NOMO-1 treated with DMSO at 0.1 percent for 48 hours (cell line): Measurements from ENCODE around the gene LEKR1.
"Not testable (repeated sequence)": the region's sequence is repeated elsewhere in the genome, so short reads cannot be mapped to it uniquely, and the experiment has no call there.

ENCODE experiments used
- DNase-seq: peaks from one replicate; lab custom pipeline; 2025; ENCODE audit not compliant: unreplicated experiment; lab: John Stamatoyannopoulos, UW

The LEKR1 gene

GRCh38 chr3:156826144-156826895 is at the start of gene LEKR1:
Gene LEKR1 (plus strand): TSS chr3:156826353. CDS start chr3:156829330, 2,977 bp downstream.
- DNase-seq, result peak; percentile 88

GRCh38 chr3:156776871-156777270 is 49.3 kb upstream of the LEKR1 start:
- DNase-seq, result no peak

- DNase-seq, result peak; percentile 69
These were observed 44.6 kb upstream of the LEKR1 start for GRCh38 chr3:156781310-156782230.

GRCh38 chr3:156782319-156782718 is 43.8 kb upstream of the LEKR1 start:
- no peak for DNase-seq

GRCh38 chr3:156782921-156783320 is 43.2 kb upstream of the LEKR1 start:
- no peak for DNase-seq

- DNase-seq, result no peak
These were observed 39.2 kb upstream of the LEKR1 start for GRCh38 chr3:156787001-156787400.

GRCh38 chr3:156787926-156788663 is 38.1 kb upstream of the LEKR1 start:
- DNase-seq, result no peak

GRCh38 chr3:156788846-156789245 is 37.3 kb upstream of the LEKR1 start:
- no peak for DNase-seq

GRCh38 chr3:156790156-156790555 is 36.0 kb upstream of the LEKR1 start:
- no peak for DNase-seq

GRCh38 chr3:156792114-156792513 is 34.0 kb upstream of the LEKR1 start:
- no peak for DNase-seq

- DNase-seq, result no peak
These were observed 33.6 kb upstream of the LEKR1 start for GRCh38 chr3:156792536-156792935.

GRCh38 chr3:156792945-156793344 is 33.2 kb upstream of the LEKR1 start:
- no peak for DNase-seq

GRCh38 chr3:156793400-156793799 is 32.8 kb upstream of the LEKR1 start:
- no peak for DNase-seq

- no peak for DNase-seq
These were observed 32.3 kb upstream of the LEKR1 start for GRCh38 chr3:156793851-156794250.

- DNase-seq, result peak; percentile 8
These were observed 30.2 kb upstream of the LEKR1 start for GRCh38 chr3:156795890-156796481.

GRCh38 chr3:156797368-156797767 is 28.8 kb upstream of the LEKR1 start:
- DNase-seq, result no peak

GRCh38 chr3:156800287-156800686 is 25.9 kb upstream of the LEKR1 start:
- not testable (repeated sequence) for DNase-seq

- no peak for DNase-seq
These were observed 24.4 kb upstream of the LEKR1 start for GRCh38 chr3:156801746-156802145.

- DNase-seq, result no peak
These were observed 23.1 kb upstream of the LEKR1 start for GRCh38 chr3:156802821-156803606.
